HEK293 (cell line): Measurements from ENCODE around the gene TCF12.

Experiments
- GFI1B ChIP-seq: fragments of 450-650 bp; formaldehyde crosslinking; IDR thresholded peaks from 2 replicates; pipeline ENCODE4 v1.5.1; 2016; ENCODE audit warnings: missing biosample characterization, missing genetic modification characterization
- GLI2 ChIP-seq: fragments of 450-650 bp; formaldehyde crosslinking; IDR thresholded peaks from 2 replicates; pipeline ENCODE4; 2017; ENCODE audit warnings: missing biosample characterization, missing genetic modification characterization, low read depth, borderline replicate concordance
- GLIS1 ChIP-seq: fragments of 450-650 bp; formaldehyde crosslinking; IDR thresholded peaks from 2 replicates; pipeline ENCODE4 v1.5.1; 2016; ENCODE audit warnings: missing biosample characterization, missing genetic modification characterization
- KLF16 ChIP-seq: fragments of 450-650 bp; formaldehyde crosslinking; IDR thresholded peaks from 2 replicates; pipeline ENCODE4 v1.5.1; 2017; ENCODE audit warnings: missing biosample characterization, missing genetic modification characterization
- KLF7 ChIP-seq: fragments of 450-650 bp; formaldehyde crosslinking; IDR thresholded peaks from 2 replicates; pipeline ENCODE4 v1.5.1; 2016; ENCODE audit warnings: missing biosample characterization, missing genetic modification characterization, borderline replicate concordance
- SALL2 ChIP-seq: fragments of 450-650 bp; formaldehyde crosslinking; IDR thresholded peaks from 2 replicates; pipeline ENCODE4 v1.5.0; 2017; ENCODE audit warnings: missing biosample characterization, mild to moderate bottlenecking, missing genetic modification characterization, borderline replicate concordance
- TCF7L2 ChIP-seq: IDR thresholded peaks from 2 replicates; pipeline ENCODE4 v1.6.1; 2011; ENCODE audit warnings: low read depth, mild to moderate bottlenecking, inconsistent platforms, low read length, moderate library complexity, borderline replicate concordance
- YY1 ChIP-seq: fragments of 450-650 bp; formaldehyde crosslinking; IDR thresholded peaks from 2 replicates; pipeline ENCODE4 v1.5.1; 2018; ENCODE audit warnings: missing biosample characterization, missing genetic modification characterization
- ZEB2 ChIP-seq: fragments of 450-650 bp; formaldehyde crosslinking; IDR thresholded peaks from 2 replicates; pipeline ENCODE4 v1.5.1; 2016; ENCODE audit warnings: missing biosample characterization, missing genetic modification characterization
- ZFP37 ChIP-seq: fragments of 450-650 bp; formaldehyde crosslinking; IDR thresholded peaks from 2 replicates; pipeline ENCODE4 v1.5.1; 2016; ENCODE audit warnings: missing biosample characterization, missing genetic modification characterization
- ZNF155 ChIP-seq: fragments of 450-650 bp; formaldehyde crosslinking; IDR thresholded peaks from 2 replicates; pipeline ENCODE4 v1.5.1; 2016; ENCODE audit warnings: missing biosample characterization, missing genetic modification characterization
- ZNF184 ChIP-seq: fragments of 450-650 bp; IDR thresholded peaks from 2 replicates; pipeline ENCODE4 v1.5.1; 2018; ENCODE audit warnings: missing biosample characterization, mild to moderate bottlenecking, missing genetic modification characterization
- ZNF223 ChIP-seq: fragments of 450-650 bp; formaldehyde crosslinking; IDR thresholded peaks from 2 replicates; pipeline ENCODE4 v1.5.1; 2016; ENCODE audit warnings: missing biosample characterization, missing genetic modification characterization
- ZNF23 ChIP-seq: fragments of 450-650 bp; formaldehyde crosslinking; IDR thresholded peaks from 2 replicates; pipeline ENCODE4 v1.5.1; 2016; ENCODE audit warnings: missing biosample characterization, missing genetic modification characterization, borderline replicate concordance
- ZNF335 ChIP-seq: fragments of 450-650 bp; formaldehyde crosslinking; conservative IDR thresholded peaks from 2 replicates; pipeline ENCODE4 v1.5.1; 2016; ENCODE audit warnings: missing biosample characterization, missing genetic modification characterization
- ZNF423 ChIP-seq: fragments of 450-650 bp; formaldehyde crosslinking; IDR thresholded peaks from 2 replicates; pipeline ENCODE4 v1.5.1; 2016; ENCODE audit warnings: missing biosample characterization, missing genetic modification characterization
- ZNF426 ChIP-seq: fragments of 450-650 bp; formaldehyde crosslinking; IDR thresholded peaks from 2 replicates; pipeline ENCODE4 v1.5.1; 2017; ENCODE audit warnings: missing biosample characterization, missing genetic modification characterization, mild to moderate bottlenecking, inconsistent platforms, moderate library complexity
- ZNF501 ChIP-seq: fragments of 450-650 bp; formaldehyde crosslinking; IDR thresholded peaks from 2 replicates; pipeline ENCODE4 v1.5.1; 2016; ENCODE audit warnings: missing biosample characterization, missing genetic modification characterization
- ZNF514 ChIP-seq: fragments of 450-650 bp; formaldehyde crosslinking; IDR thresholded peaks from 2 replicates; pipeline ENCODE4 v1.5.1; 2016; ENCODE audit warnings: missing biosample characterization, missing genetic modification characterization
- ZNF530 ChIP-seq: fragments of 450-650 bp; formaldehyde crosslinking; IDR thresholded peaks from 2 replicates; pipeline ENCODE4 v1.5.1; 2016; ENCODE audit warnings: low read depth, missing biosample characterization, missing genetic modification characterization
- ZNF555 ChIP-seq: fragments of 450-650 bp; formaldehyde crosslinking; conservative IDR thresholded peaks from 2 replicates; pipeline ENCODE4 v1.5.1; 2017; ENCODE audit warnings: missing biosample characterization, mild to moderate bottlenecking, missing genetic modification characterization, inconsistent platforms
- ZNF600 ChIP-seq: fragments of 450-650 bp; formaldehyde crosslinking; IDR thresholded peaks from 2 replicates; pipeline ENCODE4 v1.5.1; 2016; ENCODE audit warnings: missing biosample characterization, missing genetic modification characterization
- ZNF670 ChIP-seq: fragments of 450-650 bp; formaldehyde crosslinking; IDR thresholded peaks from 2 replicates; pipeline ENCODE4 v1.5.1; 2016; ENCODE audit warnings: missing biosample characterization, missing genetic modification characterization, low read depth
- ZNF785 ChIP-seq: fragments of 450-650 bp; formaldehyde crosslinking; IDR thresholded peaks from 2 replicates; pipeline ENCODE4 v1.5.1; 2016; ENCODE audit warnings: missing biosample characterization, missing genetic modification characterization
- ZNF843 ChIP-seq: fragments of 450-650 bp; formaldehyde crosslinking; IDR thresholded peaks from 2 replicates; pipeline ENCODE4 v1.5.1; 2016; ENCODE audit warnings: missing biosample characterization, missing genetic modification characterization
- ZSCAN30 ChIP-seq: fragments of 450-650 bp; IDR thresholded peaks from 2 replicates; pipeline ENCODE4 v1.5.1; 2018; ENCODE audit warnings: missing biosample characterization, mild to moderate bottlenecking, missing genetic modification characterization, moderate library complexity
- TF ChIP-seq, protein P1 (sequence below): fragments of 450-650 bp; formaldehyde crosslinking; IDR thresholded peaks from 2 replicates; pipeline ENCODE4 v1.5.1; 2016; ENCODE audit warnings: missing biosample characterization, missing genetic modification characterization, borderline replicate concordance
- TF ChIP-seq, protein P2 (sequence below): fragments of 450-650 bp; formaldehyde crosslinking; IDR thresholded peaks from 2 replicates; pipeline ENCODE4 v1.5.1; 2016; ENCODE audit warnings: missing biosample characterization, missing genetic modification characterization
- TF ChIP-seq, protein P3 (sequence below): fragments of 450-650 bp; formaldehyde crosslinking; IDR thresholded peaks from 2 replicates; pipeline ENCODE4 v1.5.1; 2017; ENCODE audit warnings: missing biosample characterization, missing genetic modification characterization
- TF ChIP-seq, protein P4 (sequence below): fragments of 450-650 bp; formaldehyde crosslinking; IDR thresholded peaks from 2 replicates; pipeline ENCODE4; 2016; ENCODE audit warnings: missing biosample characterization, missing genetic modification characterization
- TF ChIP-seq, protein P5 (sequence below): fragments of 450-650 bp; formaldehyde crosslinking; IDR thresholded peaks from 2 replicates; pipeline ENCODE4 v1.5.1; 2016; ENCODE audit warnings: missing biosample characterization, missing genetic modification characterization

Gene TCF12

DNA sequence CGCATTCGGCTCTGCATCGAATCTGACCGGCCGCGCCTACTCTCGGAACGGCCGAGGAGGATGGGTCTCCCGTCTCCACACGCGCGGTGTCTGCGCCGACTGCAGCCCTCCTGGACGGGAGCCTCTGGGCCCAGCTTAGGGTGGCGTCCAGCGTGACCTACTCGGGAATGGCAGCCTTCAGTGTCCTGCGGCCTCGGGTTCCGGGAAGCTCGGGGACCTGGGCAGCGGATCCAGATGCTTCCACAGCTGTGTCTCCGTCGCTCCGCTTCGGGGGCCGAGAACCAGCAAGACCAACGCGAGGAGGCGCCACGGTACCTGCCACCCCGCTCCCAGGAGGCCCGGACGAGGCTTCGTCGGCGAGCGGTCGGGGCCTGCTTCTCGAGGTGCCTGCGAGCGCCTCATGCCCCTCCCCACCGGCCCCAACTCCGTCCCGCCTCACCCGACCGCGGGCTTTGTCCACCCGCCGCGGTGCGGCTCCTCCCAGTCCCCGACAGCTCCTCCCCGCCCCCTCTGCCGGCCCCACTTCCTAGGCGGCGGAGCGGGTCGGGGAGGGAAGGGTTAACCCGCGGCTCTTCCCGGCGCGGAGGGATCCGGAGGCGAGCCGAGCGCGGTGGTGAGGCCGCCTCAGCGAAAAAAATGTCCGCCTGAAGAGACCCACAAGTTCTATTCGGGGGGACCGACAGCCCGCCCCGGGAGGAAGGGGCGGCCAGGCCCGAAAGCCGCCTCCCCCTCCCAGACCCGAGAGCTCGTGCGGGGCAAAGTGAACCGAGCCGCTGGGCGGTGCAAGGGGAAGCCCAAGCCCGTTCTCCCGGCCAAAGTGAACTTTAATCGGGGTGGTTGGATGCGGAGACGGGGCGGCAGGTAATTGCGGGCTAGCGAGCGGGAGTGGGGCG, at the start of gene TCF12 (continued):
- TF ChIP-seq ZNF423 (tag by site-specific recombination) (no peak; the same call in 1 of the 2 replicates), KLF7 (tag by site-specific recombination) (peak; percentile 41; the same call in 1 of the 2 replicates), ZNF530 (tag by site-specific recombination) (no peak), ZSCAN30 (tag by site-specific recombination) (peak; percentile 92), ZNF843 (tag by site-specific recombination) (peak; percentile 68; the same call in 1 of the 2 replicates), ZNF23 (no peak), ZNF670 (tag by site-specific recombination) (no peak), YY1 (peak; percentile 86), SALL2 (tag by site-specific recombination) (no peak), ZNF555 (tag by site-specific recombination) (no peak), ZNF600 (tag by site-specific recombination) (no peak), ZFP37 (tag by site-specific recombination) (peak; percentile 73; the same call in 1 of the 2 replicates), GLIS1 (tag by site-specific recombination) (peak; percentile 44), KLF16 (tag by site-specific recombination) (peak; percentile 77; the same call in 1 of the 2 replicates), GLI2 (tag by site-specific recombination) (no peak), GFI1B (tag by site-specific recombination) (0 out of 2 replicates have a peak, but pooled peaks have one; percentile 17), ZNF223 (tag by site-specific recombination) (no peak), ZNF335 (peak; percentile 85), ZNF155 (tag by site-specific recombination) (no peak), ZEB2 (peak; percentile 98), ZNF184 (tag by site-specific recombination) (no peak), ZNF514 (tag by site-specific recombination) (no peak), ZNF501 (tag by site-specific recombination) (peak; percentile 93), ZNF785 (tag by site-specific recombination) (no peak), ZNF426 (tag by site-specific recombination) (no peak), TCF7L2 (no peak)
- TF ChIP-seq, protein P1, sequence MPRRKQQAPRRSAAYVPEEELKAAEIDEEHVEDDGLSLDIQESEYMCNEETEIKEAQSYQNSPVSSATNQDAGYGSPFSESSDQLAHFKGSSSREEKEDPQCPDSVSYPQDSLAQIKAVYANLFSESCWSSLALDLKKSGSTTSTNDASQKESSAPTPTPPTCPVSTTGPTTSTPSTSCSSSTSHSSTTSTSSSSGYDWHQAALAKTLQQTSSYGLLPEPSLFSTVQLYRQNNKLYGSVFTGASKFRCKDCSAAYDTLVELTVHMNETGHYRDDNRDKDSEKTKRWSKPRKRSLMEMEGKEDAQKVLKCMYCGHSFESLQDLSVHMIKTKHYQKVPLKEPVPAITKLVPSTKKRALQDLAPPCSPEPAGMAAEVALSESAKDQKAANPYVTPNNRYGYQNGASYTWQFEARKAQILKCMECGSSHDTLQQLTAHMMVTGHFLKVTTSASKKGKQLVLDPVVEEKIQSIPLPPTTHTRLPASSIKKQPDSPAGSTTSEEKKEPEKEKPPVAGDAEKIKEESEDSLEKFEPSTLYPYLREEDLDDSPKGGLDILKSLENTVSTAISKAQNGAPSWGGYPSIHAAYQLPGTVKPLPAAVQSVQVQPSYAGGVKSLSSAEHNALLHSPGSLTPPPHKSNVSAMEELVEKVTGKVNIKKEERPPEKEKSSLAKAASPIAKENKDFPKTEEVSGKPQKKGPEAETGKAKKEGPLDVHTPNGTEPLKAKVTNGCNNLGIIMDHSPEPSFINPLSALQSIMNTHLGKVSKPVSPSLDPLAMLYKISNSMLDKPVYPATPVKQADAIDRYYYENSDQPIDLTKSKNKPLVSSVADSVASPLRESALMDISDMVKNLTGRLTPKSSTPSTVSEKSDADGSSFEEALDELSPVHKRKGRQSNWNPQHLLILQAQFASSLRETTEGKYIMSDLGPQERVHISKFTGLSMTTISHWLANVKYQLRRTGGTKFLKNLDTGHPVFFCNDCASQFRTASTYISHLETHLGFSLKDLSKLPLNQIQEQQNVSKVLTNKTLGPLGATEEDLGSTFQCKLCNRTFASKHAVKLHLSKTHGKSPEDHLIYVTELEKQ (tag by site-specific recombination), result 0 out of 2 replicates have a peak, but pooled peaks have one; percentile 26
- TF ChIP-seq, protein P2, sequence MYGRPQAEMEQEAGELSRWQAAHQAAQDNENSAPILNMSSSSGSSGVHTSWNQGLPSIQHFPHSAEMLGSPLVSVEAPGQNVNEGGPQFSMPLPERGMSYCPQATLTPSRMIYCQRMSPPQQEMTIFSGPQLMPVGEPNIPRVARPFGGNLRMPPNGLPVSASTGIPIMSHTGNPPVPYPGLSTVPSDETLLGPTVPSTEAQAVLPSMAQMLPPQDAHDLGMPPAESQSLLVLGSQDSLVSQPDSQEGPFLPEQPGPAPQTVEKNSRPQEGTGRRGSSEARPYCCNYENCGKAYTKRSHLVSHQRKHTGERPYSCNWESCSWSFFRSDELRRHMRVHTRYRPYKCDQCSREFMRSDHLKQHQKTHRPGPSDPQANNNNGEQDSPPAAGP (tag by site-specific recombination), result peak; percentile 77; the same call in 1 of the 2 replicates
- TF ChIP-seq, protein P3, sequence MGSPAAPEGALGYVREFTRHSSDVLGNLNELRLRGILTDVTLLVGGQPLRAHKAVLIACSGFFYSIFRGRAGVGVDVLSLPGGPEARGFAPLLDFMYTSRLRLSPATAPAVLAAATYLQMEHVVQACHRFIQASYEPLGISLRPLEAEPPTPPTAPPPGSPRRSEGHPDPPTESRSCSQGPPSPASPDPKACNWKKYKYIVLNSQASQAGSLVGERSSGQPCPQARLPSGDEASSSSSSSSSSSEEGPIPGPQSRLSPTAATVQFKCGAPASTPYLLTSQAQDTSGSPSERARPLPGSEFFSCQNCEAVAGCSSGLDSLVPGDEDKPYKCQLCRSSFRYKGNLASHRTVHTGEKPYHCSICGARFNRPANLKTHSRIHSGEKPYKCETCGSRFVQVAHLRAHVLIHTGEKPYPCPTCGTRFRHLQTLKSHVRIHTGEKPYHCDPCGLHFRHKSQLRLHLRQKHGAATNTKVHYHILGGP (tag by site-specific recombination), result no peak
- TF ChIP-seq, protein P4, sequence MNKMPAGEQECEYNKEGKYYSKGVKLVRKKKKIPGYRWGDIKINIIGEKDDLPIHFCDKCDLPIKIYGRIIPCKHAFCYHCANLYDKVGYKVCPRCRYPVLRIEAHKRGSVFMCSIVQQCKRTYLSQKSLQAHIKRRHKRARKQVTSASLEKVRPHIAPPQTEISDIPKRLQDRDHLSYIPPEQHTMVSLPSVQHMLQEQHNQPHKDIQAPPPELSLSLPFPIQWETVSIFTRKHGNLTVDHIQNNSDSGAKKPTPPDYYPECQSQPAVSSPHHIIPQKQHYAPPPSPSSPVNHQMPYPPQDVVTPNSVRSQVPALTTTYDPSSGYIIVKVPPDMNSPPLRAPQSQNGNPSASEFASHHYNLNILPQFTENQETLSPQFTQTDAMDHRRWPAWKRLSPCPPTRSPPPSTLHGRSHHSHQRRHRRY, result no peak
- TF ChIP-seq, protein P5, sequence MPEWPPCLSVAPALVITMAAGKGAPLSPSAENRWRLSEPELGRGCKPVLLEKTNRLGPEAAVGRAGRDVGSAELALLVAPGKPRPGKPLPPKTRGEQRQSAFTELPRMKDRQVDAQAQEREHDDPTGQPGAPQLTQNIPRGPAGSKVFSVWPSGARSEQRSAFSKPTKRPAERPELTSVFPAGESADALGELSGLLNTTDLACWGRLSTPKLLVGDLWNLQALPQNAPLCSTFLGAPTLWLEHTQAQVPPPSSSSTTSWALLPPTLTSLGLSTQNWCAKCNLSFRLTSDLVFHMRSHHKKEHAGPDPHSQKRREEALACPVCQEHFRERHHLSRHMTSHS (tag by site-specific recombination), result no peak
